ENCODE measurements around the gene HEATR5B.
A peak's percentile ranks its signal among the peaks of the same experiment; 100 is the strongest.
"Not testable (repeated sequence)": the region's sequence is repeated elsewhere in the genome, so short reads cannot be mapped to it uniquely, and the experiment has no call there.

Gene HEATR5B

GRCh38 chr2:36976065-36976464, 108.1 kb downstream of the HEATR5B start:
- no peak for DNase-seq

- DNase-seq: no peak
These were observed 108.9 kb downstream of the HEATR5B start for GRCh38 chr2:36975306-36975705.

- DNase-seq: no peak
These were observed 110.9 kb downstream of the HEATR5B start for GRCh38 chr2:36973320-36973719.

- no peak for DNase-seq
These were observed 112.2 kb downstream of the HEATR5B start for GRCh38 chr2:36971990-36972389.

- no peak for DNase-seq
These were observed 116.8 kb downstream of the HEATR5B start for GRCh38 chr2:36967236-36967876.

GRCh38 chr2:36966370-36967235, 117.6 kb downstream of the HEATR5B start, which contains the start of gene STRN:
TSS of gene STRN (minus strand) at chr2:36966536. CDS start at chr2:36966463, 73 bp downstream.
- peak; percentile 86 to 98 for DNase-seq

- peak in 1 of 2 donors; percentile 42 for DNase-seq
These were observed 118.3 kb downstream of the HEATR5B start for GRCh38 chr2:36965751-36966369.

GRCh38 chr2:36965206-36965605, 119.0 kb downstream of the HEATR5B start:
- no peak for DNase-seq

- DNase-seq: no peak
These were observed 119.6 kb downstream of the HEATR5B start for GRCh38 chr2:36964496-36965058.

GRCh38 chr2:36963734-36964133, 120.4 kb downstream of the HEATR5B start:
- no peak for DNase-seq

GRCh38 chr2:36963106-36963505, 121.1 kb downstream of the HEATR5B start:
- DNase-seq: no peak

- no peak for DNase-seq
These were observed 123.4 kb downstream of the HEATR5B start for GRCh38 chr2:36960773-36961172.

GRCh38 chr2:36960005-36960675, 124.0 kb downstream of the HEATR5B start:
- no peak for DNase-seq

GRCh38 chr2:36954977-36955607, 129.1 kb downstream of the HEATR5B start:
- no peak for DNase-seq

GRCh38 chr2:36952748-36953197, 131.4 kb downstream of the HEATR5B start:
- no peak for DNase-seq

GRCh38 chr2:36951574-36951973, 132.6 kb downstream of the HEATR5B start:
- no peak for DNase-seq

- DNase-seq: no peak
These were observed 133.1 kb downstream of the HEATR5B start for GRCh38 chr2:36951027-36951518.

- no peak for DNase-seq
These were observed 134.3 kb downstream of the HEATR5B start for GRCh38 chr2:36949845-36950244.

- DNase-seq: not testable (repeated sequence)
These were observed 138.9 kb downstream of the HEATR5B start for GRCh38 chr2:36945240-36945639.

GRCh38 chr2:36941867-36942266, 142.3 kb downstream of the HEATR5B start:
- no peak for DNase-seq

- not testable (repeated sequence) for DNase-seq
These were observed 147.6 kb downstream of the HEATR5B start for GRCh38 chr2:36936526-36936925.

GRCh38 chr2:36931688-36932087, 152.5 kb downstream of the HEATR5B start:
- DNase-seq: not testable (repeated sequence)
